ENCODE results near the gene SULF2.
"Not testable (repeated sequence)": the region's sequence is repeated elsewhere in the genome, so short reads cannot be mapped to it uniquely, and the experiment has no call there.

The SULF2 gene

DNA sequence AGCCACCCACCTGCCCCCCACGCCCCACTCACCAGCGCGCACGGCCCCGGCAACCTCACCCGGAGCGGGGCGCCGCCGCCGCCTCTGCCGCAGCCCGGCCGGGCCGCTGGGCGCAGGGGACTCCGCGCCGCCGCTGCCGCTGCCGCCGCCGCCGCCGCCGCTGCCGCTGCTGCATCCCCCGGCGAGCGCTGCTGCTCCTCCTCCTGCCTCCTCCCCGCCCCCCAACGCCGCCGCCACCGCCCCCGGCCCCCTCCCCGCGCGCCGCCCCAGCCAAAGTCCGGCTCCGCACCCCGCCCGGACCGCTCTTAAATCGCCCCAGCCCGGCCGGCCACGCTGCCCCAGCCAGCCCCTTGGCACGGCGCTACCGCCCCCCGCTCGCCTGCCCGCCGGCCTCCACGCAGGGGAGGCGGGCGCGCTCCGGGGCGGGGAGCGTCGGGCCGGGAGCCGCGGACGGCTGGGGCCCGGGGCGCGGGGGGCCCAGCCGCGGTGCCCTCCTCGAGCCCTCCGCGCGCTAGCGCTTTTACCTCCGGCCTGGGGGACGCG, at the start of gene SULF2:
Gene SULF2, minus strand, starts transcription at position 171 of the 543 bp plus-strand sequence. CDS start 28,118 bp downstream, outside the sequence.
- Mint-ChIP-seq H3K4me3 (peak within 1 kb of the TSS; percentile 52), H3K36me3 (ENCODE audit: low read depth) (no peaks in the 10 kb centered on the region), H3K9me3 (no peaks in the 10 kb centered on the region), H3K27ac (no peak within 1 kb of the TSS), H3K4me1 (peaks cover 17% of the 10 kb centered on the region), H3K27me3 (peaks cover 55% of the 10 kb centered on the region)
- ATAC-seq (no peak), DNase-seq (no peak)

DNA sequence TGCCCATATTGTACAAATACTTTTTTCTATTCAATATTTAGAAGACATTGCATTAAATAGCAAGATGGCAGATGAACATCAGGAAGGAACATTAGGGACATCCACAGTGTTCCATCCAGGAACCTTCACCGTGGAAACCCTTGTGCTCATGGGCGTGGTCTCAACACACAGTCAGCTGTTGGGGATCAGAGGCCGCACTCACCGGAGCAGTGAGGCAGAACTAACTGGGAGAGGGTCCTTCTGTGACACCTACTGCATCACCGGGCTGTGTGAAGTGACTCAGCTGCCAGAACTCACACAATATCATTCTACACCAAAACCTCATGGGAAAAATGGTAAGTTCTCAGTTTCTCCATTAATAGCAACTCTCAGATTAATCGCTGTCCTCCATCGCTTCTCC, 46.4 kb upstream of the SULF2 start:
- H3K9me3 Mint-ChIP-seq; H3K4me1 Mint-ChIP-seq; H3K27ac Mint-ChIP-seq; H3K4me3 Mint-ChIP-seq; H3K36me3 Mint-ChIP-seq (ENCODE audit: low read depth); DNase-seq; ATAC-seq; H3K27me3 Mint-ChIP-seq: not testable (repeated sequence)

DNA sequence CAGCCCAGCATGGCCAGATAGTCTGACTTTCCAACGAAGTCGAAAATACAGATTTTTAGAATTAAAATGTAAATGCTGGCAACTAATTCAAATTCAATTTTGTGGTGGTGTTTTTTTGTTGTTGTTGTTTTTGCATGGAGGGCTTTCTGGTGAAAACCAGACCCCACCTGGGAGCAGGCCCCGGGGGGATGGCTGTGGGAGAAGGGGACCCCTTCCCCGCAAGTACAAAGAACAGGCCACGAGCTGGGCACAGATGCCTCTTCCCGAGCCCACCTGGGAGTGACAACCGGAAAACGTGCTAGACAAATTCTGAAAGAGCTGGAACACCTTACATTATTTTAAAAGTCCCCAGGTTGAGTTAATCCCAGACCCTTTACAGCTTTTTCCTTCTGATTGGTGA, 41.4 kb upstream of the SULF2 start:
- not testable (repeated sequence) for DNase-seq; H3K36me3 Mint-ChIP-seq (ENCODE audit: low read depth); H3K27ac Mint-ChIP-seq; ATAC-seq; H3K9me3 Mint-ChIP-seq; H3K27me3 Mint-ChIP-seq; H3K4me3 Mint-ChIP-seq; H3K4me1 Mint-ChIP-seq

GRCh38 chr20:47826006-47826405, 40.7 kb upstream of the SULF2 start:
- not testable (repeated sequence) for H3K9me3 Mint-ChIP-seq; H3K4me3 Mint-ChIP-seq; H3K27ac Mint-ChIP-seq; DNase-seq; ATAC-seq; H3K4me1 Mint-ChIP-seq; H3K36me3 Mint-ChIP-seq (ENCODE audit: low read depth); H3K27me3 Mint-ChIP-seq

DNA sequence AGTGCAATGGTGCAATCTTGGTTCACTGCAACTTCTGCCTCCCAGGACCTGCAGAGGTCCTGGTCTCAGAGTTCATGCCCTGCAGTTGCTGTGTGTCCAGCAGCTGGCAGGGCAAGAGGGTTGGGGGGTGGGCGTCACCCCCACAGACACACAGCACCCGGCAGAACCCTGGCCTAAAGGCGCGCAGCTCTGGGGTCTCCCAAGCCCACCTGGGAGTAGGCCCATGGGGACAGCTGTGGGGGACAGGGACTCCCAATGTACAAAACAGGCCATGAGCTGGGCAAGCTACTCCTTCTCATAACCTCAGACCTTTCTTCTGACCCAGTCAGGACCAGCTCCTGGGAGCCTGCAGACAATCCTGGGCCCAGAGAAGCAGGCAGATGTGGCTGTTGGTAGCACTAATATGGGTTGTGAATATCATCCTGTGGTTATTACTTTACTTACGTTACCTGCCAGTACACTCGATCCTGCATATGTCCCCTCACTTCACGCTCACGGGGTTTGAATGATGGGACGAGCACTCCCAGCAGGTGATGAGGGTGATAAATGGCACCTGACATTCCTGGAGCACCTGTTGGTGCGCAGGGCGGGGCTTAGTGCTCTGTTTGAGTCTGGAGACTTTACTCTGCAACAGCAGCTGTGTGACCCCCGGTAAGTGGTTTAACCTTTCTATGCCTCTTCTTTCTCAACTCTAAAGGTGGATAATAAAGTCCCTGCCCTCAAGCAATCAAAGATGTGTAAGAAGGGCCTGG, 39.9 kb upstream of the SULF2 start:
- H3K27ac Mint-ChIP-seq = no peak overlapping the region
- peaks cover 6% of the 10 kb centered on the region for H3K27me3 Mint-ChIP-seq
- H3K9me3 Mint-ChIP-seq = no peaks in the 10 kb centered on the region
- no peak for DNase-seq
- H3K36me3 Mint-ChIP-seq (ENCODE audit: low read depth) = no peaks in the 10 kb centered on the region
- no peaks in the 10 kb centered on the region for H3K4me1 Mint-ChIP-seq
- no peak for ATAC-seq
- H3K4me3 Mint-ChIP-seq = no peak overlapping the region

DNA sequence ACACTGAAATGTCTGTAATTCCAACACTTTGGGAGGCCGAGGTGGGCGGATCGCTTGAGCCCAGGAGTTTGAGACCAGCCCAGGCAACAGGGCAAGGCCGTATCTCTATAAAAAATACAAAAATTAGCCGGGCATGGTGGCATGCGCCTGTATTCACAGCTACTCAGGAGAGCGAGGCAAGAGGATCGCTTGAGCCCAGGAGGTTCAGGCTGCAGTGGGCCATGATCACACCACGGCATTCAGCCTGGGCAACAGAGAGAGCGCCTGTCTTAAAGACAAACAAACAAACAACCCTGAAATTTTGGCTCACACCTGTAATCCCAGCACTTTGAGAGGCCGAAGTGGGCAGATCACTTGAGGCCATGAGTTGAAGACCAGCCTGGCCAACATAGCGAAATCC, 38.7 kb upstream of the SULF2 start:
- H3K9me3 Mint-ChIP-seq; H3K4me3 Mint-ChIP-seq; H3K27me3 Mint-ChIP-seq; H3K36me3 Mint-ChIP-seq (ENCODE audit: low read depth); ATAC-seq; H3K27ac Mint-ChIP-seq; DNase-seq; H3K4me1 Mint-ChIP-seq: not testable (repeated sequence)

DNA sequence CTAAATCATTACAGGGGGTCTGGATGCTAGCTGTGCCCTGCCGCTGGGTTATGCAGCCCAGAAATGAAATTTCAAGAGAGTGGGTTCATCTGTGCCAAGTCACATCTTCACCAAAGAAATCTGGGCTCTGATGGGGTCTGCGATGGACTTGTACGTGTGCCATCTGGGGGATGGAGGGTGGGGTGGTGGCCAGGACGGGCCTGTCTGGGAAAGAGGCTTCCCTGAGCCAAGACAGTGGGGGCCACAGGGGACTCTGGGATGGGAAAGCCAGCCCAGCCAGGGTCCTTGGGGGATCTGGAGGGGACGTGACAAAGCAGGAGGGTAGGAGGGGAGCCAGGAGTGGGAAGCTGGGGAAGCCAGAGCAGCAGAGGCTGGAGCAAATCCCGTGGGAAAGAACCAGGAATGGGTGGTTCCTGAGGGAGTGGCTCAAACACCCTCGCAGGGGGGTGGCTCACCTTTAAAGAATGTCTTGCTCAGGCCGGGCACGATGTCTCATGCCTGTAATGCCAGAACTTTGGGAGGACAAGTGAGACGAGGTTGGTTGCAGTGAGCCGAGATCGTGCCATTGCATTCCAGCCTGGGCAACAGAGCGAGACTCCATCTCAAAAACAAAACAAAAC, 36.3 kb upstream of the SULF2 start:
- Mint-ChIP-seq H3K27me3 (peaks cover 10% of the 10 kb centered on the region), H3K4me3 (no peak overlapping the region), H3K4me1 (no peaks in the 10 kb centered on the region), H3K27ac (no peak overlapping the region), H3K9me3 (no peaks in the 10 kb centered on the region), H3K36me3 (ENCODE audit: low read depth) (no peaks in the 10 kb centered on the region)
- ATAC-seq (no peak), DNase-seq (no peak)

GRCh38 chr20:47818996-47819609, 33.8 kb upstream of the SULF2 start:
- Mint-ChIP-seq H3K9me3 (no peaks in the 10 kb centered on the region), H3K27me3 (peaks cover 16% of the 10 kb centered on the region), H3K27ac (no peak overlapping the region), H3K36me3 (ENCODE audit: low read depth) (no peaks in the 10 kb centered on the region), H3K4me3 (no peak overlapping the region), H3K4me1 (no peaks in the 10 kb centered on the region)
- no peak for DNase-seq
- ATAC-seq = no peak

DNA sequence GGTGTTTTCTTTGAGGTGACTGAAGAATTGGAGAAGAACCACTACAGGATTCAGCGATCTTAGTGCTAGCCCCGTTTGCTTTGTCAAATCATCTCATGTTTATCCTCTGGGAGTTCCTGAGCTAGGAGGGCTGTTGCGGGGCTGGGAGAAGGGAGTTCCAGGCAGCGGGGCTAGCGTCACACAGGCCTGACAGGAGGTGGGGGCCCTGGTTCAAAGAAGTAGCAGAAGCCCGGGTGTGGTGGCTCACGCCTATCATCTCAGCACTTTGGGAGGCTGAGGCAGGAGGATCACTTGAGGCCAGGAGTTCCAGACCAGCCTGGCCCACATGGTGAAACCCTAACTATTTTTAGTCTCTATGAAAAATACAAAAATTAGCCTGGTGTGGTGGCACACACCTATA, 33.2 kb upstream of the SULF2 start:
- H3K4me1 Mint-ChIP-seq = no peaks in the 10 kb centered on the region
- DNase-seq (no peak), ATAC-seq (no peak)
- no peaks in the 10 kb centered on the region for H3K9me3 Mint-ChIP-seq
- H3K27ac Mint-ChIP-seq = no peak overlapping the region
- no peak overlapping the region for H3K4me3 Mint-ChIP-seq
- no peaks in the 10 kb centered on the region for H3K36me3 Mint-ChIP-seq (ENCODE audit: low read depth)
- peaks cover 18% of the 10 kb centered on the region for H3K27me3 Mint-ChIP-seq

DNA sequence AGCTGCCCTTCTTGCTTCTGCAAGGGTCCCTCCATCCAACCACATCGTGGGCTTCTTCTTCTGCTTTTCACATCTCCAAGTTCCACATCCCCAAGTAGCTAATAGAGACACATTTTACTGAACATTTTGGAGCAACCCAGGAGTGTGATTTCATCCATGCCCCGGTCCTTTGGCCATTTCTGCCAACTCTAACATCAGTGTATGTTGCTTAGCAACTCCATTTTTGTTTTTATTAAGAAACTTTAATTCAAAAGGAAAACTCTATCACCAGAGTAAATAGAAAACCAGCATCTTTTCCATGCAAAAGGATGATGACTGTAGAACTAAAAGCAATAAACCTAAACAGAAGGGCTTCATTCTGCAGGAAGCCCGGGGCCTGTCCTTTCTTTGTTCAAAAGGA, 32.7 kb upstream of the SULF2 start:
- H3K36me3 Mint-ChIP-seq (ENCODE audit: low read depth) = no peaks in the 10 kb centered on the region
- no peaks in the 10 kb centered on the region for H3K4me1 Mint-ChIP-seq
- ATAC-seq = no peak
- H3K9me3 Mint-ChIP-seq = no peaks in the 10 kb centered on the region
- no peak overlapping the region for H3K27ac Mint-ChIP-seq
- H3K27me3 Mint-ChIP-seq = peaks cover 15% of the 10 kb centered on the region
- H3K4me3 Mint-ChIP-seq = no peak overlapping the region
- DNase-seq = no peak

GRCh38 chr20:47817573-47817972, 32.3 kb upstream of the SULF2 start:
- H3K4me3 Mint-ChIP-seq = no peak overlapping the region

GRCh38 chr20:47816487-47817451, 31.5 kb upstream of the SULF2 start:
- DNase-seq = no peak
- Mint-ChIP-seq H3K27me3 (peaks cover 17% of the 10 kb centered on the region), H3K4me1 (no peaks in the 10 kb centered on the region), H3K4me3 (no peak overlapping the region), H3K27ac (no peak overlapping the region), H3K36me3 (ENCODE audit: low read depth) (no peaks in the 10 kb centered on the region), H3K9me3 (no peaks in the 10 kb centered on the region)
- ATAC-seq = peak; percentile 20

More at GRCh38 chr20:47817573-47817972, 32.3 kb upstream of the SULF2 start:
- no peak overlapping the region for H3K27ac Mint-ChIP-seq
- ATAC-seq = no peak
- H3K9me3 Mint-ChIP-seq = no peaks in the 10 kb centered on the region
- no peak for DNase-seq
- peaks cover 15% of the 10 kb centered on the region for H3K27me3 Mint-ChIP-seq
- no peaks in the 10 kb centered on the region for H3K36me3 Mint-ChIP-seq (ENCODE audit: low read depth)
- no peaks in the 10 kb centered on the region for H3K4me1 Mint-ChIP-seq

DNA sequence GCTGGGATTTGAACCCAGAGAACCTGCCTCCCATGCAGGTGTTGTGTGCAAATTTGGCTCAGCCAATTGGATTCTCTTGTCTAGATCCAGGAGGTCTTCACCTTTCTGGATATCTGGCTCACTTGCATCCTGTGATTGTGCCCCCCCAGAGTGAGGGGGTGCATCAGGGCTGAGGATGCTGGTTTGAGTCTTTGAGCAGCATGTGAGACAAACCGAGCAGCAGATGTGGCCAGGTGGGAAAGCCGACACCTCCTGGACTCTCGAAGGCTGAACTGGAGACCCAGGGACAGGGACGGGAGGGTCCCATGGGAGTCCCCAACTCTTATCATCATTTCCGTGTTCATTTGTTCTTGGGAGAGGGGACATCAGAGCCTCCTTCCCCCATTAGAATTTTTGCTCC, 30.6 kb upstream of the SULF2 start:
- H3K4me3 Mint-ChIP-seq = no peak overlapping the region
- H3K36me3 Mint-ChIP-seq (ENCODE audit: low read depth) = no peaks in the 10 kb centered on the region
- H3K27me3 Mint-ChIP-seq = peaks cover 21% of the 10 kb centered on the region
- H3K4me1 Mint-ChIP-seq = no peaks in the 10 kb centered on the region
- DNase-seq (no peak), ATAC-seq (no peak)
- H3K9me3 Mint-ChIP-seq = no peaks in the 10 kb centered on the region
- H3K27ac Mint-ChIP-seq = no peak overlapping the region

GRCh38 chr20:47815416-47815806, 30.1 kb upstream of the SULF2 start:
- no peak overlapping the region for H3K4me3 Mint-ChIP-seq
- H3K36me3 Mint-ChIP-seq (ENCODE audit: low read depth) = no peaks in the 10 kb centered on the region
- no peaks in the 10 kb centered on the region for H3K4me1 Mint-ChIP-seq
- H3K27me3 Mint-ChIP-seq = peaks cover 21% of the 10 kb centered on the region
- no peaks in the 10 kb centered on the region for H3K9me3 Mint-ChIP-seq
- DNase-seq (no peak), ATAC-seq (no peak)
- no peak overlapping the region for H3K27ac Mint-ChIP-seq
